Endothelial cell of umbilical vein (primary cell): Measurements from ENCODE around the gene ATG101. TPM values are rescaled to one million over a fixed set of nuclear protein-coding genes. Genes with fewer than 3 reads are reported as not detected.

ENCODE experiments used
- BruUV-seq: library from RNA; stranded (reverse); fragments of 400-500 nt; replicated peaks from 2 replicates; lab custom pipeline; 2021; lab: Mats Ljungman, UMichigan
- CTCF ChIA-PET: fragments of 300-600, 350-600 bp; sonication (Branson Sonifier 250); formaldehyde crosslinking; loops from one replicate; lab custom pipeline; 2021; ENCODE audit warnings: antibody characterized with exemption, inconsistent platforms; lab: Charles Lee
- POLR2A ChIA-PET: fragments of 300-600, 350-600 bp; sonication (Branson Sonifier 250); formaldehyde crosslinking; loops from one replicate; lab custom pipeline; 2021; ENCODE audit warnings: antibody characterized with exemption, inconsistent platforms; lab: Charles Lee
- DNase-seq: peaks from one replicate; pipeline ENCODE4 v3.0.0-alpha.2; 2011; ENCODE audit warnings: low read depth, low spot score
- FAIRE-seq: peaks from 2 replicates; lab custom pipeline; 2011; peaks lifted over from hg19 to GRCh38; lab: Jason Lieb, UNC
- H2AFZ ChIP-seq: 2 replicates; pipeline ENCODE4 v1.6.0; 2012; ENCODE audit warnings: low read depth, low read length, control low read depth, inconsistent platforms
- H3K27ac ChIP-seq: 2 replicates; pipeline ENCODE4 v1.5.1; 2011; ENCODE audit warnings: low read depth, mild to moderate bottlenecking, control low read depth, low read length, moderate library complexity; ENCODE audit not compliant: insufficient read depth
- H3K27me3 ChIP-seq, 2 experiments: 2 replicates each; pipeline versions ENCODE4 v1.6.0 to v1.6.1; 2011; ENCODE audit warnings: low read length in 2 of 2, mixed read lengths in 1 of 2; ENCODE audit not compliant: control insufficient read depth in 2 of 2, insufficient read depth in 2 of 2
- H3K36me3 ChIP-seq, 2 experiments: 2 replicates in 1 of 2; 3 replicates in 1 of 2; pipeline ENCODE4 v1.5.1; 2011; ENCODE audit warnings: low read length in 2 of 2, mild to moderate bottlenecking in 1 of 2, moderate library complexity in 1 of 2; ENCODE audit not compliant: control insufficient read depth in 2 of 2, insufficient read depth in 2 of 2; ENCODE audit errors: extremely low read depth in 1 of 2
- H3K4me1 ChIP-seq: 3 replicates; pipeline ENCODE4 v1.5.1; 2011; ENCODE audit warnings: mild to moderate bottlenecking, low read length; ENCODE audit not compliant: control insufficient read depth, insufficient read depth; ENCODE audit errors: extremely low read depth
- H3K4me2 ChIP-seq: 2 replicates; pipeline ENCODE4 v1.6.1; 2011; ENCODE audit warnings: low read length, control low read depth, mixed read lengths; ENCODE audit not compliant: insufficient read depth
- H3K4me3 ChIP-seq, 3 experiments: fragments of 200-600 bp in 1 of 3; sonication (generic), shearing (Covaris generic) in 1 of 3; replicated peaks in 1 of 3; 2 replicates each; pipeline ENCODE4 v1.5.1; 2011 to 2016; ENCODE audit warnings: control low read depth in 3 of 3, low read length in 3 of 3, mild to moderate bottlenecking in 2 of 3, inconsistent platforms in 1 of 3, low read depth in 1 of 3, moderate library complexity in 1 of 3; ENCODE audit not compliant: insufficient read depth in 1 of 3
- H3K79me2 ChIP-seq: 2 replicates; pipeline ENCODE4 v1.6.0; 2012; ENCODE audit warnings: low read length, inconsistent platforms; ENCODE audit not compliant: control insufficient read depth, insufficient read depth
- H3K9ac ChIP-seq: replicated peaks from 2 replicates; pipeline ENCODE3; 2011; ENCODE audit warnings: low read length, control low read depth; ENCODE audit not compliant: insufficient read depth; ENCODE audit errors: extremely low read depth
- H3K9me1 ChIP-seq: replicated peaks from 3 replicates; pipeline ENCODE4 v1.6.0; 2011; ENCODE audit warnings: mild to moderate bottlenecking, low read length; ENCODE audit not compliant: control insufficient read depth, insufficient read depth; ENCODE audit errors: extremely low read depth
- H3K9me3 ChIP-seq: replicated peaks from 2 replicates; pipeline ENCODE4 v1.5.1; 2012; ENCODE audit warnings: low read length, inconsistent platforms; ENCODE audit not compliant: control insufficient read depth, insufficient read depth
- H4K20me1 ChIP-seq: replicated peaks from 2 replicates; pipeline ENCODE3; 2011; ENCODE audit warnings: mild to moderate bottlenecking, low read length; ENCODE audit not compliant: control insufficient read depth, insufficient read depth; ENCODE audit errors: extremely low read depth
- EZH2 ChIP-seq: IDR thresholded peaks from 2 replicates; pipeline ENCODE4 v1.6.1; 2012; ENCODE audit warnings: borderline replicate concordance, low read depth, mild to moderate bottlenecking, moderate library complexity, low read length, inconsistent platforms; ENCODE audit not compliant: severe bottlenecking
- FOS ChIP-seq: IDR thresholded peaks from 2 replicates; pipeline ENCODE4 v1.6.1; 2011; ENCODE audit warnings: mild to moderate bottlenecking, low read length, moderate library complexity, borderline replicate concordance; ENCODE audit not compliant: insufficient read depth
- GATA2 ChIP-seq: IDR thresholded peaks from 2 replicates; pipeline ENCODE4 v1.7.0; 2011; ENCODE audit warnings: low read depth, mild to moderate bottlenecking, moderate library complexity, mixed read lengths, low read length; ENCODE audit not compliant: insufficient read length, insufficient read depth
- JUN ChIP-seq: IDR thresholded peaks from 2 replicates; pipeline ENCODE4 v1.6.1; 2011; ENCODE audit warnings: borderline replicate concordance, low read depth; ENCODE audit not compliant: insufficient read length, insufficient read depth
- MYC ChIP-seq: IDR thresholded peaks from one replicate; pipeline ENCODE4 v1.6.1; 2011; ENCODE audit warnings: mild to moderate bottlenecking, low read depth, low read length
- POLR2A ChIP-seq: IDR thresholded peaks from 2 replicates; pipeline ENCODE4 v1.6.1; 2012; ENCODE audit warnings: low read depth, mild to moderate bottlenecking, control low read depth, low read length
- POLR2AphosphoS5 ChIP-seq: IDR thresholded peaks from 2 replicates; pipeline ENCODE4 v1.6.1; 2012; ENCODE audit warnings: low read depth, mild to moderate bottlenecking, control low read depth, low read length, moderate library complexity; ENCODE audit not compliant: insufficient read depth
- dilution Hi-C: fragments of 300-500 bp; cut with MboI; formaldehyde crosslinking; loops from one replicate; pipeline ENCODE4 v1.15.0; 2019; ENCODE audit warnings: low sequenced_read_pairs; ENCODE audit not compliant: extremely low pct_ligation_motif_present
- intact Hi-C: fragments of 100-400 bp; cut with micrococcal nuclease; formaldehyde crosslinking; loops from one replicate; pipeline ENCODE4 v1.10.0; 2022
- polyA plus RNA-seq, 4 experiments: library from polyadenylated mRNA; depleted of rRNA in 3 of 4; stranded (reverse) in 3 of 4; unstranded in 1 of 4; fragments of >200 nt; gene quantifications; 2 replicates each; pipeline versions ENCODE4 v1.2.1 to v1.2.3, GENCODE V29; 2011 to 2012; ENCODE audit warnings: missing spikeins in 1 of 4
- total RNA-seq: library from RNA; stranded (reverse); gene quantifications from 2 replicates; pipeline ENCODE4 v1.2.3, GENCODE V29; 2021
- TF ChIP-seq, protein P1 (sequence below): IDR thresholded peaks from 2 replicates; pipeline ENCODE4 v1.6.1; 2011; ENCODE audit not compliant: insufficient read depth, insufficient read length
- TF ChIP-seq, protein P2 (sequence below), 2 donors: IDR thresholded peaks; 1 replicate in 1 of 2; 2 replicates in 1 of 2; pipeline ENCODE4 v1.5.1; 2011; ENCODE audit warnings: low read length in 2 of 2, mild to moderate bottlenecking in 2 of 2, moderate library complexity in 2 of 2, control low read depth in 1 of 2, inconsistent platforms in 1 of 2, low read depth in 1 of 2; ENCODE audit not compliant: insufficient read depth in 1 of 2; ENCODE audit errors: extremely low read depth in 1 of 2

Gene ATG101
- total and polyA plus RNA-seq, 2 donors (not counting 3 experiments of a cell fraction or from before 2014, with no cell fraction given), result 41.6 to 78.4 TPM

DNA sequence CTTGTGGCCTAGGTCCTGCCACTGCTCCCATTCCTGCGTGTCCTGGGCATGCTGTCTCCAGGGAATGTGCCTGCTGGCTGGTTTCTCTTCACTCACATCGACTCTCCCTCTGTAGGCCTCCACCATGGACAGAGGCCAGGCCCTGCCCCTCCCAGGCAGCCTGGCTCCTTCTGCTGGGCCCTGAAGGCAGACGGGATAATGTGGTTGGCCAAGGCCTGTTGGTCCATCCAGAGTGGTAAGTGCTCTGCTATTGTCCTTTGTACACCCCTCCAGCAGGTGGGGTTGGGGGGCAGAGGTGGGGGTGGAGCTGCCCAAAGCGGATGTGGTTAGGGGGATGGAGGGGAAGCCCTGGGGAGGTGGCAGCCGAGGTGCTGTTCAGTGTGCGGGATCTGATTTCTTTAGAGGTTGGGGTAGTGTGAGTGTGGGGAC is 28.1 kb upstream of the ATG101 start:
- dilution Hi-C loops, result no loop called here
- DNase-seq, result no peak
- no peak overlapping the region for H3K27ac ChIP-seq
- intact Hi-C loops, result no loop called here
- H3K27me3 ChIP-seq, result no peaks in the 10 kb centered on the region
- no peak overlapping the region for H3K4me3 ChIP-seq
- H3K9me3 ChIP-seq, result no peaks in the 10 kb centered on the region
- no peak overlapping the region for H3K9ac ChIP-seq
- no peaks in the 10 kb centered on the region for H3K36me3 ChIP-seq
- no peak for FAIRE-seq
- H3K9me1 ChIP-seq, result no peaks in the 10 kb centered on the region
- H3K79me2 ChIP-seq, result no peaks in the 10 kb centered on the region
- H4K20me1 ChIP-seq, result no peaks in the 10 kb centered on the region
- no peak for TF ChIP-seq MYC
- no peak for TF ChIP-seq POLR2AphosphoS5
- TF ChIP-seq, protein P1, sequence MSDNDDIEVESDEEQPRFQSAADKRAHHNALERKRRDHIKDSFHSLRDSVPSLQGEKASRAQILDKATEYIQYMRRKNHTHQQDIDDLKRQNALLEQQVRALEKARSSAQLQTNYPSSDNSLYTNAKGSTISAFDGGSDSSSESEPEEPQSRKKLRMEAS, result no peak
- TF ChIP-seq JUN, result no peak
- TF ChIP-seq FOS, result no peak
- TF ChIP-seq GATA2, result no peak
- no peak for TF ChIP-seq EZH2
- TF ChIP-seq, protein P2, sequence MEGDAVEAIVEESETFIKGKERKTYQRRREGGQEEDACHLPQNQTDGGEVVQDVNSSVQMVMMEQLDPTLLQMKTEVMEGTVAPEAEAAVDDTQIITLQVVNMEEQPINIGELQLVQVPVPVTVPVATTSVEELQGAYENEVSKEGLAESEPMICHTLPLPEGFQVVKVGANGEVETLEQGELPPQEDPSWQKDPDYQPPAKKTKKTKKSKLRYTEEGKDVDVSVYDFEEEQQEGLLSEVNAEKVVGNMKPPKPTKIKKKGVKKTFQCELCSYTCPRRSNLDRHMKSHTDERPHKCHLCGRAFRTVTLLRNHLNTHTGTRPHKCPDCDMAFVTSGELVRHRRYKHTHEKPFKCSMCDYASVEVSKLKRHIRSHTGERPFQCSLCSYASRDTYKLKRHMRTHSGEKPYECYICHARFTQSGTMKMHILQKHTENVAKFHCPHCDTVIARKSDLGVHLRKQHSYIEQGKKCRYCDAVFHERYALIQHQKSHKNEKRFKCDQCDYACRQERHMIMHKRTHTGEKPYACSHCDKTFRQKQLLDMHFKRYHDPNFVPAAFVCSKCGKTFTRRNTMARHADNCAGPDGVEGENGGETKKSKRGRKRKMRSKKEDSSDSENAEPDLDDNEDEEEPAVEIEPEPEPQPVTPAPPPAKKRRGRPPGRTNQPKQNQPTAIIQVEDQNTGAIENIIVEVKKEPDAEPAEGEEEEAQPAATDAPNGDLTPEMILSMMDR (IDR thresholded peaks at IDR 0.05; ENCODE audit: extremely low read depth in 1 of 2, insufficient read depth in 1 of 2, low read depth in 1 of 2, low read length in 2 of 2), result no peak
- TF ChIP-seq POLR2A, result no peak
- H2AFZ ChIP-seq, result no peak overlapping the region
- no TSS peak for BruUV-seq
- ChIA-PET POLR2A (no interaction called here), CTCF (interaction anchor here (0.8 to 8.7 kb wide), 3 partner anchors 10 to 41 kb away, joined by 3 to 67 read pairs (median 3); partner anchors contain the start of gene NR4A1)
- H3K4me1 ChIP-seq, result peaks cover 33% of the 10 kb centered on the region
- no peak overlapping the region for H3K4me2 ChIP-seq
